GM18502 (cell line): ENCODE data around the gene PPP2R1A.
"Not testable (repeated sequence)": the region's sequence is repeated elsewhere in the genome, so short reads cannot be mapped to it uniquely, and the experiment has no call there.

Experiments
- ATAC-seq: cut with Tn5 transposase; IDR thresholded peaks from one replicate; pipeline ENCODE4 v1.9.1; 2021; ENCODE audit warnings: mild to moderate bottlenecking; ENCODE audit not compliant: unreplicated experiment, poor library complexity

PPP2R1A gene

DNA sequence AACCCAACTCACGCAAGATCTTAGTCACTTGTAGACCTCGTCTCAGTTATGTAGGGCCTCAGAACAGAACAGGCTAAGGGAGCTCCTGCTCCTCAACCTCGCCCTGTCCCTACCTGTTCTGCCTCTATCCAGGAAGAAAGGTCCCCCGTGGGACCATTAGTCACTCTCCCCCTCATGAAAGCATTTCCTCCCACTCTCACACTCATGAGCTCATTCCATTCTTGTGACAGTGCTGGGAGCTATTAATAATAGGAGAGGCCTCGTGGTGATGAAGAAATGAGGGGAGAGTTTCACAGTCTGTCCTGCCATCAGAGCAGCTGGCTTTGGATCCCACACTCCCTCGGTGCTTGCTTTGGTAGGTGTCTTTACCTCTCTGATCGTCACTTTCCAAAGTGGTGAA lies 10.2 kb downstream of the PPP2R1A start:
- ATAC-seq: no peak

DNA sequence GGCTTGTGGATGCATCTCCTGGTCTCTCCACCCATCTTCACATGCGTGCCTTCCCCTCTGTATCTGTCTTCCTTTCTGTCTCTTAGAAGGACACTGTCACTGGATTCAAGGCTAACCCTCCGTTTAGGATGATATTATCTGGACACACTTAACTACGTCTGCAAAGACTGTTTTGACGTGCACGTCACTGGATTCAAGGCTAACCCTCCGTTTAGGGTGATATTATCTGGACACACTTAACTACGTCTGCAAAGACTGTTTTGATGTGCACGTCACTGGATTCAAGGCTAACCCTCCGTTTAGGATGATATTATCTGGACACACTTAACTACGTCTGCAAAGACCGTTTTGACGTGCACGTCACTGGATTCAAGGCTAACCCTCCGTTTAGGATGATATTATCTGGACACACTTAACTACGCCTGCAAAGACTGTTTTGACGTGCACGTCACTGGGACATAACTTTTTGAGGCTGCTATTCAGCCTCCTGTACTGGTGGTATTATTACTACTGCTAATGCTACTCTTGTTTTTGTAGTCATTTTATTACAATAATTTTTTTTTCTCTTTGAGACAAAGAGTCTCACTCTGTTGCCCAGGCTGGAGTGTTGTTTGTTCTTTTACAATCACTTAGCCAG lies 11.0 kb downstream of the PPP2R1A start:
- not testable (repeated sequence) for ATAC-seq

DNA sequence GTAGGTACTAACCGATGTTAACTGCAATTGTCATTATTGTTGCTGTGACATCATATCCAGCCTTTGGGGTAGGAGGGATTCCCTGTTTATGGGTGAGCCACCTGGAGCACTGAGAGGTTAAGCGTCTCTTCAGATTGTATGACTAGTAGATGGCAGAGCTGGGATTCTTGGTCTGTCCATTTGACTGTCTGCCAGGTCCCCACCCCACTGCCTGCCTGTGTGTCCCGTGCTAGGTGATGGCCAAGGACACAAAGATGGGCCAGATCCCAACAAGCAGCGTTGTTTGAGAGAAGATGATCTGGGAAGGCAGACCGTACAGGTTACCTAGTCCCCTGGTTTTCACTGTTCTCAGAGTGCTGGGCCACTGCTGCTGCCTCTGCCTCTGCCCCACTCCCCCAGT lies 16.6 kb downstream of the PPP2R1A start:
- no peak for ATAC-seq

DNA sequence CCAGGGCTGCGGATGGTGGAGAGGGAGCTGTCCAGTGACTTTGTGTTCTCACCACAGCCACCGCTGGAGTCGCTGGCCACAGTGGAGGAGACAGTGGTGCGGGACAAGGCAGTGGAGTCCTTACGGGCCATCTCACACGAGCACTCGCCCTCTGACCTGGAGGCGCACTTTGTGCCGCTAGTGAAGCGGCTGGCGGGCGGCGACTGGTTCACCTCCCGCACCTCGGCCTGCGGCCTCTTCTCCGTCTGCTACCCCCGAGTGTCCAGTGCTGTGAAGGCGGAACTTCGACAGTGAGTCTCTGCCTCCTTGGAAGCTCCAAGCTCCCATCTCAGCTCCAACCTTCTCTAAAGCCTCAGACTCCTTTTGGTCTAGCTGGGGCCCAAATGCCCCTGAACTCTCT lies 21.4 kb downstream of the PPP2R1A start:
- ATAC-seq: no peak

DNA sequence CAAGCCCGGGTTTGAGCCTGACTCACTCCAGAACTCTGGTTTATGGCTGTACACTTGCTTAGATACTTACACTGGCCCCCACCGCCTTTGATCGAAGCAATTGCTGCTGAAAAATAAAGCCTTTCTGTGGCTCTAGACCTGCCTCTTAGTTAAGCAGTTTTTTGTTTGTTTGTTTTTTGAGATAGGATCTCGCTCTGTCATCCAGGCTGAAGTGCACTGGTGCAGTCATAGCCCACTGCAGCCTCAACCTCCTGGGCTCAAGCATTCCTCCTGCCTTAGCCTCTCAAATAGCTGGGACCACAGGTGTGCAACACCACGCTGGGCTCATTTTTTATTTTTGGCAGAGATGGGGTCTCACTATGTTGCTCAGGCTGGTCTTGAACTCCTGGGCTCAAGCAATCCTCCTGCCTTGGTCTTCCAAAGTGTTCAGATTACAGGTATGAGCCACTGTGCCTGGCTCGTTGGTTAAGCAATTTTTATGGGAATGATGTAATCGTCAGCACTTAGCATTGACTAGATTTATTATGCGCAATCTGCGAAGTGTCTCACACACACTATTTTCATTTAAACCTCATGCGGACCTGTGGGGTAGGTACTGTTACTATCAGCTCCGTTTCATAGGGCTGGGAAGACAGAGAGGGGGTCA lies 22.2 kb downstream of the PPP2R1A start:
- no peak for ATAC-seq

DNA sequence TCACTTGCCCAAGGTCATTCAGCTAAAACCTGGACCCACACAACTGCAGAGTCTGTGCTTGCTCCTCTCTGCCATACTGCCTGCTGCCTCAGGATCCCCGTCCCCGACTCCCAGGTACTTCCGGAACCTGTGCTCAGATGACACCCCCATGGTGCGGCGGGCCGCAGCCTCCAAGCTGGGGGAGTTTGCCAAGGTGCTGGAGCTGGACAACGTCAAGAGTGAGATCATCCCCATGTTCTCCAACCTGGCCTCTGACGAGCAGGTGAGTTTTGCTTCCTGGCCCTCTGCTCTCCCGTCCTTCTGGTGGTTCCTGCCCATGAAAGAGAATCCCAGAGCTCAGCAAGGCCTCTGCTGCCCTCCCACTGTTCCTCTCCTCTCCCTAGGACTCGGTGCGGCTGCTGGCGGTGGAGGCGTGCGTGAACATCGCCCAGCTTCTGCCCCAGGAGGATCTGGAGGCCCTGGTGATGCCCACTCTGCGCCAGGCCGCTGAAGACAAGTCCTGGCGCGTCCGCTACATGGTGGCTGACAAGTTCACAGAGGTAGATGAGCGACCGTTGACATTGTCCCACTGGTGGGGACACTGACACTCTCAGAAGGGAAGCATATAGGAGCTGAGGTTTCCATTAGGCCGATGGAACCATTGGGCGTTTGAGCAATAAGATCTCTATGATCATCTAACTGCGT lies 22.9 kb downstream of the PPP2R1A start:
- ATAC-seq: no peak

DNA sequence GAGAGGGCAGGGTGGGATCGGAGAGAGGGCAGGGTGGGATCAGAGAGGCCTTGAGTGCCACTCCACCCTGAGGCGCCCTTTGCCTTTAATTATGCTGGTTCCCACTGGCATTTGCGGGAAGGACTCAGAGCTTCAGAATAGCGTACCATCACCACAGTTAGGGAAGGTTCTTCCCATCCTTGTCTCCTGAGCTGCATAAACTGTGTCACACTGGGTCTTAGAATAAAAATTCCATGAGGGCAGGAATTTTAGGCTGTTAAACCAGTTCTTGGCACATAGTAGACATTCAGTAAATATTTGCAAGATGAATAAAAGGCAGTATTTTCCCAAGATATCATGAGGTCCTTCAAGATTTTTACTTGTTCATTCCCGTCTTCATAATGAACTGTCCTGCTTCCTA lies 24.4 kb downstream of the PPP2R1A start:
- no peak for ATAC-seq

DNA sequence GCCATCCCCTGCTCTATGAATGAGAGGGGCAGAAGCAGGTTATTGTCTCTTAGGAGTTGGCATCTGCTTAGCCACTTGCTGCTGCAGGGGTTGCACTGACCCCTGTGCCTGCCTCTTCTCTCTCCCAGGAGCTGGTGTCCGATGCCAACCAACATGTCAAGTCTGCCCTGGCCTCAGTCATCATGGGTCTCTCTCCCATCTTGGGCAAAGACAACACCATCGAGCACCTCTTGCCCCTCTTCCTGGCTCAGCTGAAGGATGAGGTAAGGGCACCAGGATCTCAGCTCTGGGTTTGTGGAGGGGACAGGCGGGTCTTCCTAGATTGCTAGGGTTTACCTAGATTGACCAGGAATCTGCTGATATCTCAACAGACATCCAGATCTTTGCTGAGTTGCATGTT lies 26.5 kb downstream of the PPP2R1A start:
- ATAC-seq: no peak

DNA sequence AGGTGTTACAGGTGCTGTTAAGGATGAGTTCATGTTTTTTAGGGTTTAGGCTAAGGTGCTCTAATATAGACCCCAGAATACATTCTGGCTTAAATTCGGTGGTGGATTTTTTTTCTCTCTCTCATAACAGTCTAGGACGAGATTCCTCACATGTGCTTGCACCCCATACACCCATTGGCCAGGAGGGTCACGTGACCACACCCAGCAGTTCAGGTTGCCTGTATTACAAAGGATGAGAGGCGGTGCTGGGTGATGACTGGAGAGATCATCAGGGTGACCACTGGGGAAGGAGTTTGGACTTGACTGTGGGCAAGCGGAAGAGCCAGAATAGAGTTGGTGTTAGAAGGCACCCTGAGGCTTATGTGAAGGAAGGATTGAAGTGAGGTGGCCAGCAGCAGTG lies 27.7 kb downstream of the PPP2R1A start:
- ATAC-seq: no peak

DNA sequence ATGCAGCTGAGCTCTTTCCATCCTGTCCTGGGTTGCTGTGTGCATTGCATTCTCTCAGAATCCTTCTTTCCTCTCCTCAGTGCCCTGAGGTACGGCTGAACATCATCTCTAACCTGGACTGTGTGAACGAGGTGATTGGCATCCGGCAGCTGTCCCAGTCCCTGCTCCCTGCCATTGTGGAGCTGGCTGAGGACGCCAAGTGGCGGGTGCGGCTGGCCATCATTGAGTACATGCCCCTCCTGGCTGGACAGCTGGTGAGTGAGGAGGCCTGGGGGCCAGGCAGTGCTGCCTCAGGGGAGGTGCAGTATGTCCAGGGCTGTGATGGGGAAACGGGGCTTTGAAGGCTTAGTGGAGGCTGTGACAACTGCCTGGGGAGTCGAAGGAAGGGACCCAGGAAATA lies 29.8 kb downstream of the PPP2R1A start:
- no peak for ATAC-seq

DNA sequence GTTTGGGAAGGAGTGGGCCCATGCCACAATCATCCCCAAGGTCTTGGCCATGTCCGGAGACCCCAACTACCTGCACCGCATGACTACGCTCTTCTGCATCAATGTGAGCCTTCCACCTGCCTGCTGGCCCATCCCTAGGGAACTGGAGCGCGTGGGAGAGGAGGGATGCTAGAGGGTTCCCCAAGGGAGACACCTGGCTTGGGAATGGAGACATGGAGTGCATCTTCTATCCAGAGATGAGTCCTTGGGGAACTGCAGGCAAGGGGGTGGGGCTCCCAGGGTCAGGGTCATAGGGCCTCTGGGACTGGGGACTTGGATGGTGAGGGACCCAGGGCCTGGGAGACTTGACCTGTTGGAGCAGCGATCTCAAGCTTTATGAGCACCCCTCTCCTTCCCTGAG lies 31.2 kb downstream of the PPP2R1A start:
- no peak for ATAC-seq

DNA sequence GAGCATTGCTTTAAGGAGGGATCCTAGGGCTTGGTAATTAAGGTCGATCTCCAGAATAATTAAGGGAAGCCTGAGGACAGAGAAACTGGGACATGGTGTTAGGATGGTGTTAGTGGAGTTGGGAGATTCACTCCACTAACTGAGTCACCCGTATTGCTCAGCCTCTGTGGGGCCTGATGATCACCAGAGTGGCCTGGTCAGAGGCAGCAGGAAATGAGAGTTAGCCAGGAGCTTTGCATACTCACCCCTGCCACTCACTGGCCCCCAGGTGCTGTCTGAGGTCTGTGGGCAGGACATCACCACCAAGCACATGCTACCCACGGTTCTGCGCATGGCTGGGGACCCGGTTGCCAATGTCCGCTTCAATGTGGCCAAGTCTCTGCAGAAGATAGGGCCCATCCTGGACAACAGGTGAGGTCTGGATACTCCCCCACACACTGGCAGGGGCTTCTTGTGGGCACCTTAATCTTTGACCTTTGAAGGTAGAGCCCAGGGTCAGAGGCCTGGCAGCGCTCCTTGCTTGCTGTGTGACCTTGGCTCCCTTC lies 32.1 kb downstream of the PPP2R1A start:
- ATAC-seq: no peak

DNA sequence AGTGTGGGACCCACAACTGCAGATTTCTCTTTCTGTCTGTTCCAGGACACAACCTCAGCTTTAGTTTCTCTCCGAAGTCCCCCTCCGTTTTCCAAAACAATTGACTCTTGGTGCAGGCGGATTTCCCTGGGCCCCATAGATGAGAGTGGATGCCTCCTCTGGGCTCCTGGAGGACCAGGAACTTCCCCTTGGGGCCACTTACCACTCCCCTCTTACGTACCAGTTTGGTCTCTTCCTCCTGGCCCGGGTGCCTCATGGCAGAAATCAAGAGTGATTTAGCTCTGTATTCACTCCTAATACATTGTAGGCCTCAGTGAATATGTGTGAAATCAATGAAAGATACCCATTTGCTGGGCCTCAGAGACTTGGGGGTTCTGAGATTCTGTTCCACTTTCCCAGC lies 34.4 kb downstream of the PPP2R1A start:
- ATAC-seq: no peak

DNA sequence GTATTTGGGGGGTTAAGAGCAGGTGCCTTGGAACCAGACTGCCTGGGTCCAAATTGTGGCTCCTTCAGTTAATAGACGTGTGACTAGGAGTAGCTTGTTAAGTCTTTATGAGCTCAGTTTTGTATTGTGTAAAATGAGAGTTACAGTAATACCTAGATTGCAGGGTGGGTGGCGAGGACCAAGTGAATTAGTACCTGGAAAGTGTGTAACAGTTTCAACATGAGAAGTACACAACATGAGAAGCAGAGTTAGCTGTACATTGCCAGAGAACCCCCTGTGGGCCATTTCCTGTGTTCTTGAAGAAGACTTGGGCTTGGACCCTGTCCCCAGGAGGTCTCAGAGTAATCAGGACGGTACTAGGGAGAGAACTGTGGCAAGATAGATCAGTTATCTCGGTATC lies 36.8 kb downstream of the PPP2R1A start:
- ATAC-seq: no peak

DNA sequence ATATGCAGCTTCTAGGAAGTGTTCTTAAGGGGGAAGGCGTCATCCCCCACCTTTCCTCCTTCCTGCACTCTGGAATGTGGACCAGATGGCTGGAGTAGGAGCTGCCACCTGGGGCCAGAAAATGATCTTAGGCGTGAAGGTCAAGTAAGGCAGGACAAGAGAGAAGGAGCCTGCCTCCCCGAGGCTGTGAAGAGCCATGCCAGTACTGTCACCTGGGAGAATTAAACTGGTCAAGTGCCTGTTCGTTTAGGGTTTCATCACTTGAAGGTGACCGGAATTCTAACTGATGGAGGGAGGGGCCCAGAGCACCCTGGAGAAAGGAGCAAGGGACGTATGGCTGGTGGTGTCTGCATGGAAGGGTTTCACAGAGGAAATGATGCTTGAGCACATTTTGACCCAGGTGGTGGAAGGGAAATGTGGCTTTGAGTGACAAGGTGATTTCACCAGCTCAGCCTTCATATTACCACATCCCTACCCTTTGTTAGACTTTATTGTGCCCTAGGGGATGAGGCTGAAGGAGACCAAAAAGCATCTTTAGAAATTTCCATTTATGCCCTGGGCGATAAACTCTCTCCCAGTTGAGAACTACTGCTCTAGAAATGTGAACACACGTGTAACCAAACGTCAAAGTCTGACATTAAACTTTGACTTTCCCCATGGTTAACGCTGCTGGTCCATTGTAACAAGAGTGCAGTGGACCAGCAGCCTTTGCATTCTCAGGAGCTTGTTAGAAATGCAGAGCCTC lies 37.5 kb downstream of the PPP2R1A start:
- ATAC-seq: no peak

DNA sequence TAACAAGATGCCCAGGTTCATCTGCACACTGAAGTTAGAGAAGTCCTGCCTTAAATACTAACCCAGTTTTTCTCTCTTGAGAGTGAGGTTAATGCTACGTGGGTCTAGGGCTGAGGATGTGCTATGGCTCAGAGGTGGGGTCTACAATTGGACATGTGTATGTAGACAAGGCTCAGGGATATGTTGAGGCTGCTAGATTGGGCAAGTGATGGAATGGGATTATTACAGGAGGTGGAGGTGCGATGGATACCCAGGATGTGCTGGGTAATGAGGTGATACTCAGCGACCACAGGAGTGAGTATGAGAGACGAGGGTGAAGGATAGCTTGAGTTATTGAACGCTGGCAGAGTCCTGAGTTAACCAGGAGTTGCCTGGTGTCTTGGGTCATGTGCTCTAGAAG lies 38.1 kb downstream of the PPP2R1A start:
- no peak for ATAC-seq

DNA sequence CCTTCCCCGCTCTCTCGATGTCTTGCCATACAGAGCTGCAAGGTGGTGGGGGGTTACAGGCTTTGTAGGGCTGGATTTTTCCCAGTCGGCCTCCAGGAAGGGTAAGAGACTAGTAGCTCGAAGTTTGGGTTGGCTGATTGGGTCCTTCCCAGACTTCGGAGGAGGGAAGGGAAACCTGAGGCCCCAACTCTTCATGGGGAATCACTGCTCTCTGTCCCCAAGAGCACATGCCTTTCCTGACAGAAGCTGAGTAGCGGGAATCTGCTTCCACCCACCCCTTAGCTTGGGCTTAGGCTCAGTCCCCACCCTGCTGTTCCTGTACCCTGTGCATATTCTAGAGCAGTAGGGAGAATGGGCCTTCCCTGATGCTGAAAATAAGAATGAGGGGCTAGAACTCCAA lies 39.7 kb downstream of the PPP2R1A start:
- ATAC-seq: no peak

DNA sequence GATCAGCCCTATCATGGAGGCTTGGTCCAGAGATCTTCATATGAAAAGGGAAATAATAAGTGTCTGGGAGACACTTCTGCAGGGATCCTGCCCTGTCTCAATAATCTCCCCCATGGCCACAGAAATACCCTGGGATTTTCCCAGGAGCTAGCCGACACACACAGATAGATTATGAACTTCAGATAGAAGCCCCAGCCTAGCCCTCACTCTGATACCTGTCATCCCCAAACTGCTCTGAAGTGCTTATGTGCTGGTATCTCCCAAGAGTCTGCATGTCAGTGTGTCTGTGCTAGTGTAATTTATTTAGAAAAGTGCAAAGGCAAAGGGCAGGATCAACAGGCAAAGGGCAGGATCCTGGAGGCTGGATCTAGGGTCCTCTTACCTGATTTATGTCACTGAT lies 40.8 kb downstream of the PPP2R1A start:
- no peak for ATAC-seq

DNA sequence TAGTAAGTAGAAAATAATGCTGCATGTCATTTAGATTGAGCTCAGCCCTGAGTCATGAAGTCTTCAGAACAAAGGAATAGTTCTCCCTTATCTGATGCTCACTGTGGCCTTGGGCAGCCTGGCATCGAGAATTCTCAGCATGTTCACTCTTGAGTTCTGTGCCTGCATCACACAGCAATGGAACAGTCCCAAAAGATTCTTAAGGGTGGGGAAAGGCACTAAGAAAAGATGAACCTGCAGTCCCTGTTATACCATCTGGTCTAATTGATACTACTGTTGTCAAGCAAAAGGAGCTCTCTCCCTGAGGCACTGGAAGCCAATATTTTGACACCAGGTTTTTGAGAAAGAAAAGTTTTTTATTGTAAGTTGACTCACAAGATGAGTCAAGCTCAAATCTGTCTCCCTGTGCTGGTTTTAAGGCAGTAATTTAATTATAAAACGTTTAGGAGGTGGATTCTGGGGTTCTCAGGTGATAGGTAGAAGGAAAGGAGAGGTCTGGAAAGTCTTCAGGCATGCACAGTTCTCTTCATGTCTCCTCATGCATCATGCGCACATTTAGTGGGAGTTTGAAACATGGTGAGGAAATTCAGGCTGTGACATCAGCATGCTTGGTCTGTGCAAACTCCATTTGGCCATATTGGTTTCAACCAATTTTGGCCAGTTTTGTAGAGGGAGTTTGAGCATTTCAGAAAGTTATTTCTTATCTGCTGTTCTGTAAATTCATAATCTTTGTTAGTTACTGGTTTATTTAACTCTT lies 41.5 kb downstream of the PPP2R1A start:
- ATAC-seq: no peak

DNA sequence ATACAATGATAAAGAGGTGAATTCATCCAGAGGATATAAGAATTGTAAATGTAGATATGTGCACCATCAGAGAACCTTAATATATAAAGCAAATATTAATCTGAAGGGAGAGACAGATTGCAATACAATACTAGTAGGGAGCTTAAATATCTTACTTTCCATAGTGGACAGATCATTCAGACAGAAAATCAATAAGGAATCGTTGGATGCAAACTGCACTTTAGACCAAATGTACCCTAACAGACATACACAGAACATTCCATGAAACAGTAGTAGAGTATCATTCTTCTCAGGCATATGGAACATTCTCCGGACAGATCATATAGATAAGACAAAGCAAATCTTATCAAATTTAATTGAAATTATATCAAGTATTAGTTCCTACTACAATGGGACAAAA lies 44.6 kb downstream of the PPP2R1A start:
- no peak for ATAC-seq
